HEK293 (cell line): ENCODE measurements around the gene EPN1.

Experiments
- BCL6B ChIP-seq: fragments of 450-650 bp; formaldehyde crosslinking; IDR thresholded peaks from 2 replicates; pipeline ENCODE4 v1.5.1; 2017; ENCODE audit warnings: missing biosample characterization, missing genetic modification characterization
- ELK4 ChIP-seq: IDR thresholded peaks from 2 replicates; pipeline ENCODE4 v1.6.1; 2011; ENCODE audit warnings: mild to moderate bottlenecking, low read depth, low read length, borderline replicate concordance
- GLIS1 ChIP-seq: fragments of 450-650 bp; formaldehyde crosslinking; IDR thresholded peaks from 2 replicates; pipeline ENCODE4 v1.5.1; 2016; ENCODE audit warnings: missing biosample characterization, missing genetic modification characterization
- HIC1 ChIP-seq: fragments of 450-650 bp; formaldehyde crosslinking; IDR thresholded peaks from 2 replicates; pipeline ENCODE4 v1.5.1; 2016; ENCODE audit warnings: missing biosample characterization, missing genetic modification characterization
- KLF1 ChIP-seq: fragments of 450-650 bp; formaldehyde crosslinking; IDR thresholded peaks from 2 replicates; pipeline ENCODE4 v1.5.1; 2016; ENCODE audit warnings: missing biosample characterization, missing genetic modification characterization
- KLF10 ChIP-seq: fragments of 450-650 bp; IDR thresholded peaks from 2 replicates; pipeline ENCODE4 v1.5.1; 2018; ENCODE audit warnings: missing biosample characterization, mild to moderate bottlenecking, missing genetic modification characterization
- MYNN ChIP-seq: fragments of 450-650 bp; formaldehyde crosslinking; IDR thresholded peaks from 2 replicates; pipeline ENCODE4 v1.5.1; 2016; ENCODE audit warnings: missing biosample characterization, missing genetic modification characterization, borderline replicate concordance
- PBX3 ChIP-seq: sonication (generic); formaldehyde crosslinking; IDR thresholded peaks from 2 replicates; pipeline ENCODE4 v1.8.1; 2022; ENCODE audit warnings: mild to moderate bottlenecking, moderate library complexity, missing genetic modification reagents
- SCRT2 ChIP-seq: fragments of 450-650 bp; formaldehyde crosslinking; IDR thresholded peaks from 2 replicates; pipeline ENCODE4 v1.5.1; 2016; ENCODE audit warnings: missing biosample characterization, missing genetic modification characterization
- SP7 ChIP-seq: fragments of 450-650 bp; formaldehyde crosslinking; IDR thresholded peaks from 2 replicates; pipeline ENCODE4 v1.5.1; 2016; ENCODE audit warnings: missing biosample characterization, missing genetic modification characterization
- ZBTB10 ChIP-seq: fragments of 450-650 bp; formaldehyde crosslinking; IDR thresholded peaks from 2 replicates; pipeline ENCODE4 v1.5.1; 2016; ENCODE audit warnings: missing biosample characterization, missing genetic modification characterization
- ZBTB21 ChIP-seq: fragments of 450-650 bp; formaldehyde crosslinking; IDR thresholded peaks from 2 replicates; pipeline ENCODE4 v1.5.1; 2017; ENCODE audit warnings: missing biosample characterization, missing genetic modification characterization
- ZBTB26 ChIP-seq: fragments of 450-650 bp; formaldehyde crosslinking; optimal IDR thresholded peaks from 2 replicates; pipeline ENCODE3; 2016; ENCODE audit warnings: missing biosample characterization, mild to moderate bottlenecking, missing genetic modification characterization
- ZBTB6 ChIP-seq: fragments of 450-650 bp; formaldehyde crosslinking; IDR thresholded peaks from 2 replicates; pipeline ENCODE4 v1.5.1; 2017; ENCODE audit warnings: missing biosample characterization, missing genetic modification characterization
- ZNF24 ChIP-seq: fragments of 450-650 bp; formaldehyde crosslinking; IDR thresholded peaks from 2 replicates; pipeline ENCODE4 v1.5.1; 2016; ENCODE audit warnings: missing biosample characterization, missing genetic modification characterization
- ZNF518A ChIP-seq: fragments of 450-650 bp; formaldehyde crosslinking; conservative IDR thresholded peaks from 2 replicates; pipeline ENCODE4 v1.5.1; 2016; ENCODE audit warnings: low read depth, missing biosample characterization, missing genetic modification characterization
- ZNF549 ChIP-seq: fragments of 450-650 bp; IDR thresholded peaks from 2 replicates; pipeline ENCODE4 v1.5.1; 2018; ENCODE audit warnings: missing biosample characterization, missing genetic modification characterization, mild to moderate bottlenecking, inconsistent platforms, moderate library complexity
- ZNF580 ChIP-seq: fragments of 450-650 bp; formaldehyde crosslinking; IDR thresholded peaks from 2 replicates; pipeline ENCODE4 v1.5.1; 2016; ENCODE audit warnings: missing biosample characterization, missing genetic modification characterization
- ZNF600 ChIP-seq: fragments of 450-650 bp; formaldehyde crosslinking; IDR thresholded peaks from 2 replicates; pipeline ENCODE4 v1.5.1; 2016; ENCODE audit warnings: missing biosample characterization, missing genetic modification characterization
- ZNF747 ChIP-seq: fragments of 450-650 bp; formaldehyde crosslinking; IDR thresholded peaks from 2 replicates; pipeline ENCODE4 v1.5.1; 2016; ENCODE audit warnings: missing biosample characterization, missing genetic modification characterization

The EPN1 gene

GRCh38 chr19:55674841-55675660 lies at the start of gene EPN1 (continued):
- TF ChIP-seq ZBTB26 (tag by site-specific recombination) (peak; percentile 72), ZBTB21 (tag by site-specific recombination) (peak; percentile 82), KLF1 (tag by site-specific recombination) (peak; percentile 89; the same call in 1 of the 2 replicates), ZBTB6 (peak; percentile 13; the same call in 1 of the 2 replicates), HIC1 (tag by site-specific recombination) (peak; percentile 99), PBX3 (CRISPR knock-in tag) (no peak; the same call in 1 of the 2 replicates), ZNF600 (peak; percentile 54), GLIS1 (tag by site-specific recombination) (peak; percentile 77), KLF10 (tag by site-specific recombination) (peak; percentile 96), BCL6B (tag by site-specific recombination) (no peak), SP7 (tag by site-specific recombination) (peak; percentile 72), ZBTB10 (peak; percentile 92), ZNF580 (peak; percentile 30; the same call in 1 of the 2 replicates), ZNF24 (peak; percentile 42; the same call in 1 of the 2 replicates), MYNN (tag by site-specific recombination) (no peak), SCRT2 (tag by site-specific recombination) (peak; percentile 15; the same call in 1 of the 2 replicates), ZNF549 (tag by site-specific recombination) (no peak; the same call in 1 of the 2 replicates), ZNF747 (tag by site-specific recombination) (no peak), ZNF518A (tag by site-specific recombination) (peak; percentile 91), ELK4 (peak; percentile 34; the same call in 1 of the 2 replicates)
